GM21717 (cell line): ENCODE data around the gene PSME3IP1.
A peak's percentile ranks its signal among the peaks of the same experiment; 100 is the strongest.
"Not testable (repeated sequence)": the region's sequence is repeated elsewhere in the genome, so short reads cannot be mapped to it uniquely, and the experiment has no call there.

ENCODE experiments used
- ATAC-seq: cut with Tn5 transposase; IDR thresholded peaks from one replicate; pipeline ENCODE4 v1.9.1; 2021; ENCODE audit warnings: mild to moderate bottlenecking, moderate library complexity; ENCODE audit not compliant: unreplicated experiment

The PSME3IP1 gene

DNA sequence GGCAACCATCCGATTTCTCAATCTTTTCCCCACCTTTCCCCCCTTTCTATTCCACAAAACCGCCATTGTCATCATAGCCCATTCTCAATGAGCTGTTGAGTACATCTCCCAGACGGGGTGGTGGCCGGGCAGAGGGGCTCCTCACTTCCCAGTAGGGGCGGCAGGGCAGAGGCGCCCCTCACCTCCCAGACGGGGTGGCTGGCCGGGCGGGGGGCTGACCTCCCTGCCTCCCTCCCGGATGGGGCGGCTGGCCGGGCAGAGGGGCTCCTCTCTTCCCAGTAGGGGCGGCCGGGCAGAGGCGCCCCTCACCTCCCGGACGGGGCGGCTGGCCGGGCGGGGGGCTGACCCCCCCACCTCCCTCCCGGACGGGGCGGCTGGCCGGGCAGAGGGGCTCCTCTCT lies 14.5 kb upstream of the PSME3IP1 start:
- not testable (repeated sequence) for ATAC-seq

DNA sequence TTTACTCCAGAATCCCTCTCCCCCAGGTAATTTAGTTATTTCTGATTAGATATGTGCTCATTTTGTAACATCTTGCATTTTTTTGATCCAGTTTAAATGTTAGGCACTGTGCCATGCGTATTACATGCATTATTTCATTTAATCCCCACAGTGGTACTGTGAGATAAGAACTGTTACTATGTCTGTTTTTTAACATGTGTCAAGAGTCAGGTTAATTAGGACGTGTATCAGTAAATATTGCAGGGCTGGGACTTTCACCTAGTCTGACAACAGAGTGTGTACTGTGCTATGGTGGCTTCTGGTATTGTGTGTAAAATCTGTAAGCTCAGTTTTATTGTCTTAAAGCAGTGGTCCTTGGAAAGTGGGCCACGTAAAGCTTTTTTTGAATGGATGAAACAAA lies 10.9 kb upstream of the PSME3IP1 start:
- no peak for ATAC-seq

DNA sequence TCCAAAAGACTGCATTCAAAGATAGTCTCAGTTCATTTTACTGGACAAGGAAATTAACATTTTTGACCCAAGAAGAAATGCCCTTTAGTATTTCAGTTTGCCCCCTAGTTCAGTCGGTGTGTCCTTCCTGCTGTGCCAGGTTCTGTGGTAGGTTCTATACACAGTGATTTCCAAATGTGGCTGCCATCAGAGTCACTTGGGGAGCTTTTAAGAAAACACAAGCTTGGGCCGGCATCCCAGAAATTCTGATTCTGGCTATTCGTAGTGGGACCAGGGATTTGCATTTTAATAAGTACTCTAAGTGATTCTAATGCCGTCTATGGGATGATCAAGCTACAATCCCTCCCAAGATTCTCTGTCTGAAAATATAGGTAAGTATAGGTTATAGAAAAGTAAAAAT lies 10.4 kb upstream of the PSME3IP1 start:
- no peak for ATAC-seq

DNA sequence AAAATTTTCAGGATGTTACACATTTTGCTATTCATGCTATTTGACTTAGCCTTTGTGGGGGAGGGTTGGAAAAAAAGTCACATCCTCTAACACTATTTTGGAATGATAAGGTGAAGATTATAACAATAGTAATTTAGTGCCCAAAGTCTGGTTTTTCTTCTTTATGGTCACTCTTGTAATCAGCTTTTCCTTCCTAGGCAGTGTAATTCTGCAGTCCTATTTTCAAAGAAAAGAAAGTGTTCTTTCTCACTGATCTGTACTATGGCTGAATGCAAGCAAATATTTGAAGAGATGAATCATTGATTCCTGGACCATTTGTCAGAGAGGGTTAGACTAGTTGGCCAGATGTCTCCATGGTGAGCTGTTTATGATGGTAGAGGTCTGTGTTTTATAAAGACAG lies 8.7 kb upstream of the PSME3IP1 start:
- no peak for ATAC-seq

DNA sequence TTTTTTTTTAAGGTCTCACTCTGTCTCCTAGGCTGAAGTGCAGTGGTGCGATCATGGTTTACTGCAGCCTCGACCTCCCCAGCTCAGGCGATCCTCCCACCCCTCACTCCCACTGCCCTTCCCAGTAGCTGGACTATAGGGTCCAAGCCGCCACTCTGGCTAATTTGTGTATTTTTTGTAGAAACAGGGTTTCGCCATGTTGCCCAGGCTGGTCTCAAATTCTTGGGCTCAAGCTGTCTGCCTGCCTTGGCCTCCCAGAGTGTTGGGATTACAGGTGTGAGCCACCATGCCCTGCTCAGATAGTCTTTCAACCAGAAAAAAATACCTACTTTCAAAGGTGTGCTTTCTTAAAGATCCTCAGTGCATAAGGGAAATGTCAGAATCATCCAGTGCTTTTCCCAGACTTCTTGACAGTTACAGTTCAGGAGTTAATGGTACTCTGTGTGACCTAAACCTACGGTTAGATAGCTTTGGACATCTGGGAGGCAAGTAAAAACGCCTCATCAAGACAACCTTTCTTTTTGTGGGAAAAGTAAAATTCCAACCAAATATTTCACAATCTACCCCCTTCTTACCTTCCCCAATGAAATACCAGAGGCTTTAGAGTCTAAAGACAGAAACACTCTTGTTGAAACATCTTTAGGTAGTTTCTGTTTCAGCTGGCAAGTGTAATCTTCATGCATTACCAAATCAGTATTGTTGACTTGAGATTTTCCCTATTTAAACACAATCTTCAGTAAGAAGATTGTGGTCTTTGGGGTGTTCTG lies 7.1 kb upstream of the PSME3IP1 start:
- ATAC-seq, result no peak

DNA sequence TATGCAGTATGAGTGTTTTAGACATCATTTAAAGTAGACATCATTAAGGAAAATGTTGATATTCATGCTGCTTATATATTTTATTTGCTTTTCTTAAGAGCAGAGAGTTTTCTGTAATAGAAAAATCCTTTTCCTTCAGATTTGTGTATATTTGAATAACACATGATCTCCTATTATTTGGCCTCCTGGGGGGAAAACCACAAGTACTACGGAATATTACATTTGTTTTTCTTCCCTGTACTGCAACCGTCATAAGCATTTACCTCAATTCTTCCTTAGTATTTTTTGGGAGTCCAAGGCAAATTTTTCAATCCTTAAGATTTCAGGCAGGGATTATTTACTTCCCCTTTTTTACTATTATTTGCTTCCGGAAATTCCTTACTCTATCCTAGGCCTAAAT lies 6.3 kb upstream of the PSME3IP1 start:
- no peak for ATAC-seq

DNA sequence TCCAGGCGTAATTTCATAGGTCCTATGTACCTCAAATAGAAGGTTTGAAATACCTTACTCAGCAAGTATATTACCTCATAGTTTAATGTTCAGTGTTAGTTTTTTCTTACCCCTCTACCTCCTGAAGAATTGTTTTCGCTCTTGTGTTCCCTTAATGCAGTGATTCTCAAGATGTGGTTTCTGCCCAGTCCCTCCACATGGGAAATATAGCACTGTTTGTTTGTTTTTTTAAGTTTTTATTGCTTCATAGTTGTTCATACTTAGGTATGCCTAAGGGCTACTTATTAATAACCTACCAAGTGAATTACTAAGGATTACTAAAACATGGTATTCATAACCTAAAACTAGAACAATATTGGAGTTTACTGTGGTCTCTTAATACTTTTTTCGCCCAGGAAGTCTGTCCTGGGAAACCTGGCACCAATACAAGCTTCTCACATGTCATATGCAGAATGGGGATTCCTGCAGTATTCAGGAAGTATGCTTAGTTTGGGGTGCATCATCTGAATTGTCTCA lies 5.3 kb upstream of the PSME3IP1 start:
- no peak for ATAC-seq

DNA sequence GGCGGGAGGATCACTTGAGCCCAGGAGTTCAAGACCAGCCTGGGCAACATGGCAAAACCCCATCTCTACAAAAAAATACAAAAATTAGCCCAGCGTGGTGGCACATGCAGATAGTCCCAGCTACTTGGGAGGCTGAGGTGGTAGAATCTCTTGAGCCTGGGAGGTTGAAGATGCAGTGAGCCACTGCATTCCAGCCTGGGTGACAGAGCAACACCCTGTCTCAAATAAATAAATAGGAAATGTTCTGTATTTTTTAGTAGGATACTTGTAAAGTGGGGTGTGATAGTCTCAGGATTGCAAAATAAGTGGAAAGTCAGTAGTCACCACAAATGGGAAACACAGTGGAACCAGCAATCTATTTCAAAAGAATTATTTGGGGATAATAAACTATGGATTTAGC lies 4.3 kb upstream of the PSME3IP1 start:
- no peak for ATAC-seq

DNA sequence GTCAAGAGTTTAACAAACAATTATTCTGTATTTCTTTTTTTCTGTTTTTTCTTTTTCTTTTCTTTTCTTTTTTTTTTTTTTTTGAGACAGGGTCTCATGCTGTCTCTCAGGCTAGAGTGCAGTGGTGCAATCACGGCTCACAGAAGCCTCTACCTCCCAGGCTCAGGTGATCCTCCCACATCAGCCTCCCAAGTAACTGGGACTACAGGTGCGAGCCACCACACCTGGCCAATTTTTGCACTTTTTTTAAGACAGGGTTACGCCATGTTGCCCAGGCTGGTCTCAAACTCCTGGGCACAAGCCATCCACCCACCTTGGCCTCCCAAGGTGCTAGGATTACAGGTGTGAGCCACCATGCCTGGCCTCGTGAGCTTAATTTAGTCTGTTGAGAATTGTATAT lies 3.7 kb upstream of the PSME3IP1 start:
- ATAC-seq, result not testable (repeated sequence)

DNA sequence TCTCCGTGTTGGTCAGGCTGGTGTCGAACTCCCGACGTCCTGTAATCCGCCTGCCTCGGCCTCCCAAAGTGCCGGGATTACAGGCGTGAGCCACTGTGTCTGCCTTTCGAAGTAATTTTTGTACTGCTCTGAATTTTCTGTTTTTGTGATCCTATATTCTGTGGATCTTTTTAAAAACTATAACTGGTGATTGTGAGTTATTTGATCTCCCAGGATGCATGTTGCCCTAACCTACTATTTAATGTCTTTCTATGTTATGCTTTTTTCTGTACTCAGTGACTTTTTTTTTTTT lies 2.8 kb upstream of the PSME3IP1 start:
- ATAC-seq, result no peak

DNA sequence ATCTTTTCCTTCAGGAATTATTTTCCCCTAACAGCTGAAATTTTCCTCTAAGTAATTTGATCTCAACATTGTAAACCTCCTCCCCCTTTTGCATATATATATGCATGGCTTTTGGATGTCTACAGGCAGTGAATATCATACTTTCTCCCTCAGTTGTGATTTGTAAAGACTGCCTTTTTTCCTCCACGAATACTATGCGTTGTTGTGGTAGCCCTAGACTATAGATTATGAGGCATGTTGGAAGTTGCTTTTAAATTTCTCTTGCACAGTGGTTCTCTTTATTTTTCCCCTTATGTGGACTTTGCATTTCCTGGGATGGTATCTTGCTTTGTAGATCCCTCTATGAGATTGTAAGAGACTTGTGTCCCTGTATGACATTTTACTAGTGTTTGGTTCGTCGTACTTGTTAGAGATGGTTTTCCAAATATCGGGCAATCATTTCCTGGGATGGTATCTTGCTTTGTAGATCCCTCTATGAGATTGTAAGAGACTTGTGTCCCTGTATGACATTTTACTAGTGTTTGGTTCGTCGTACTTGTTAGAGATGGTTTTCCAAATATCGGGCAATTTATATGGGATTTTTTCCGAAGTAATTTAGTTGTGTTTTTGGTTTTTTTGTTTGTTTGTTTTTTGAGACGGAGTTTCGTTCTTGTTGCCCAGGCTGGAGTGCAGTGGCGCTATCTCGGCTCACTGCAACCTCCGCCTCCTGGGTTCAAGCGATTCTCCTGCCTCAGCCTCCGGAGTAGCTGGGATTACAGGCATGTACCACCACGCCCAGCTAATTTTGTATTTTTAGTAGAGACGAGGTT lies 2.3 kb upstream of the PSME3IP1 start:
- ATAC-seq, result not testable (repeated sequence)

DNA sequence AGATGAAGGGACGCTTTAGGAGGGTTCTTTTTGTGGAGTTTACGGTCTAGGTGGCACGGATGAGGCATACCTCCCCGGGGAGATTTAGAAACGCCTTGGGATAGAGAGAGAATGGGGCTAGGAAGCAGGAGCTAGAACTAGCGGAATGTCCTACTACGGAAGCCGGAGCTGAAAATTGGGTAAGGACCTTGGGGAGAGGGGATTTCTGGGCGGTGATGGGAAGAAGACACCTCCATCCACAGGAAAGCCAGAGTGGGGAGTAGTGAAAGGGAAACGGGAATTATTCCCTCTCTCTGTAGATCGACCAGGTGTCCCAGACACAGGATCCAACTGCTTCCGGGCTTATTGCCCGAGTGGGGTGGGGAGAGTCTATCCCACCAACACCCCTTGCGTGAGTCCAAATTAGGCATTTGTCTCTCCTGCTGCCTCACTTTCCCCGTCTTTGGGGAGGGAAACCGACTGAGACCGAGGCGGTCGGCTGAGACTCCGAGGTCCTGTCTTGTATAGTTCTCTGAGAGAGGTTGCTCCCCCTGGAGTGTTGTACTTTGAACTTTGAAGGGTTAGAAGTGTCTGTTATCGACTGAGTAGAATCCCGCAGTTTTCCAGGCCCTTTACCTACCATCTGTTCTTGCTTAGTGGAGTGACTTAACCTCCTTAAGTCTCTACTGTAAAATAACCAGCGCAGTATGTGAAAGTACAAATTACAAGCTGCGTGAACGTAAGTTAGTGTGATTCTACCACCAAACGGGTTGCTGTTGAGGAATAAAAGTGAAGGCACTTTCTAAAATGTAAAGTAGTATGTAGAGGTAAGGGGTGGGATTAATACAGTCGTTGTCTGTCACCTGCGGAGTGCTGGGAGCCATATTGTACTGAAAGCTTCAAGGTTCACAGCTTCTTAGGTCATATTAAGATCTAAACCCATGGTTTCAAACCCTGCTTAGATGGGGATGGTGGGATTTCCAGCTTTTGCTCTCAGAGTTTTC lies 1.3 kb upstream of the PSME3IP1 start:
- ATAC-seq, result peak; percentile 5

DNA sequence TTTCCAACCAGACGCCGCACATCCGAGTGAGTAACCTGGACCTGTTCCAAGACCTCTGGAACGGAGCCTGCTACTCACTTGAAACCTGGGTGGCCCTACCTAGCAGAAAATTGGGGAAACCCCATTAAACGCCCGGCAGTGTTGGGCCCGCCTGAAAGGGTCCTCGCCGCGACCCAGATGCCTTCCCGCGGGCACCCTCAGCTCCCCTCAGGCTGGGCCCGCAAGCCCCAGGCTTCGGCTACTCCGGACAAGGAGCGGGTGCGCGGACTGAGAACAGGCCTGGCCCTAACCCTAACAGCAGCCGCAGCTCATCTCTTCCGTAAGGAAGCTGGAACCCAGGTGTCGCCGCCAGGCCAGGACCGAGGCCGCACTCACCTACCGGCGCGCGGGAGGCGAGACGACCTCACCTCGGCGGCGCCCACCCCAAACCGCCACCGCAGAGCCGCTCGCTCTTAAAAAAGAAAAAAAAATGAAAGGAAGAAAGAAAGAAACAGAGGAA lies 344 bp downstream of the PSME3IP1 start:
- ATAC-seq, result peak; percentile 29

DNA sequence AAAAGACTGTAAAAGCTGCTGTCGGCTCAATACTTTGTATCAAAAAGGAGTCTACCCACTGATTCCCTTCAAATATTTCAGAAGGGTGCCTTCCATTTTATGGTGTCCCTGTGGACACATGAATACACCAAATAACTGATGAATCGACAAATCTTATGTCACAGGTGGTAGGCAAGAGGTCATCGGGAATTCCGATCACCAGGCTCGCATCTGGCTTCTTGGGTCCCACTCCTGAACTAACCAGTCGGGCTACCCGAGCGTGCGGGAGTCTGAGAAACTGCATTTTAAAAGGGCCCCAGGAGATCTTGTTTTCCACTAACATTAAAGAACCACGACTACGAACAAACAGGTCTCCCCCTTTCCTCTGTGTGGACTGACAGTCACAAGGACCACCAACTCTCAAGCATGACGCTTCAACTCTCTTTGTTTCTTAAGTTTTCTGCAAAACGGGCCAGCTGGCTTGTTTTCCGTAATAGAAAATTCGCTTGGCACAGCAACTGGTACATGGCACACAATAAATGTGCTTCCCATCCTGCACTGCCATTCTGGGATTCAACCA lies 873 bp downstream of the PSME3IP1 start:
- no peak for ATAC-seq

DNA sequence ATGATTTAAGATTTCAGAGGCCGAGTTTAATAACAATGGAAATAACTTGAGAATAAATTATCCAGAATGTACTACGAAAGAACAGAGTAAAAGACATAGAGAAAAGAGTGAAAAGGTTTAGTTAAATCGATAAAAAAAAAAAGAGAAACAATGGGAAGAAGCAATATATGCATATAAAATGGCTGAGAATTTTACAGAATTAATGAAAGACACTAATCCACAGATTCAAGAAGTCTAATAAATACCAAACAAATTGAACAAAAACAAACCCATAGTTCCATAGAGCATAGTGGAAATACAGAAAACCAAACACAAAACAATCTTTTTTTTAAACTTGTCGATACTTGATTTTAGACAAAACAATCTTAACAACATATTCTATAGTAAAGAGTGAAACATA lies 1.7 kb downstream of the PSME3IP1 start:
- ATAC-seq, result no peak

DNA sequence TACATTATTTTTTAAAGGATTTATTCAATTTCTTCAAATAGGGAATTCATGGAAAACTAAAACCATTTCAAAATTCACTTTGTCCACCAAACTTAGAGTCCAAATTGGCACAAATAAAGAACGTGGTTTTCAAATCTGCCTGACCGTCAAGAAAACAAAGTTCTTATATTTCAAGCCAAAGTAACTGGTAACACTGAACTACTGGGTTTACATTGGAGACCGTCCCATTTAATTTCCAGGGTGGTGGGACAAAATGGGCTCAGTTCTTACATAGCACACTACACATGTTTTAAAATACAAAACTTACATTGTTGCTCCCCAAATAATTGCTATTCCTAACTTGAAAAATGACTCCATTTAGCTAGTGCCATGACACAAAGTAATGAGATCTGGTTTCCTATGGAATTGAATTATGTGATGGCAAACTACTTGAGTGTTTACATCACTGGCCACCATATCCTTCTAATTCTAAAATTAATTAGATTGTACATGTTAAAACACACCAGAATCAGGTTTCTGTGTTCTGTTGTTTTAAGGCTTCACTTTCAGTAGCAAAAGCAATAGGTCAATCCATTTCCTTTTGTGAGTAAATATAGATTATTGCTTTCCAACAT lies 6.5 kb downstream of the PSME3IP1 start:
- no peak for ATAC-seq

DNA sequence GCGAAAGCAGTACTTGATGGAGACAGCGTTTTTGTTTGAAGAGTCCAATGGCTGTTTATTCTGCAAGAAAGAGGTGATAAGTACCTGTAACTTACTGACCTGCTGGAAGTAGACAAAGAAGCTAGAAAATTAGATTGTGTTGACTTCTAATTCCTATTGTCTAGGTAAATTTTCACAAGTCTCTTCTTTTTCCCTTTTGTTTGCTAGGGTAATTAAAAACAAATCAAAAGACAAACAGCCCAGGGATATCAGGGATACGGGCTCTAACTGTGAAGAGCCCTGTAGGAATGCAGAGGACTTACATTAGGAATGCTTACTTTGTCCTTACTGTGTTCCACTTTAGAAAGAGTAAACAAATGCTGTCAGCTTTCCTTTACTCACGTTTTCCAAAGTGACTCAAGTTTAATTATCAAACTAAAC lies 7.0 kb downstream of the PSME3IP1 start:
- no peak for ATAC-seq

DNA sequence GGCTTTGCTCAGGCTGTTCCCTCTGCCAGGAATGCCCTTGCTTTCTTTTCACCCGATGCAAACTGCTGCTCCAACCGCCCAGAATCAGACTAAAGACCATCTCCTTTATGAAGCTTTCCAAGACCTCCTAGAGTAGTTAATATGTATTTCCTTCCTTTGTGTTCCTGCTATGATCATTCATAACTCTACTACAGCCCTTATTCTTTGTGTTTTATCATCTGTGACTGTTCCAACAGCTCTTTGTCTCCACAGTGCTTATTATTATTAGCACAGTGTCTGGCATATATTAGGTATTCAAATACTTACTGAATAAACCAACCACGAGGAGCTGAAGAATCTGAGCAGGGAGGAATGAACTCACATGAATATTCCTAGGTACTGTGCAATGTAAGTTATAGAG lies 7.6 kb downstream of the PSME3IP1 start:
- ATAC-seq, result no peak

DNA sequence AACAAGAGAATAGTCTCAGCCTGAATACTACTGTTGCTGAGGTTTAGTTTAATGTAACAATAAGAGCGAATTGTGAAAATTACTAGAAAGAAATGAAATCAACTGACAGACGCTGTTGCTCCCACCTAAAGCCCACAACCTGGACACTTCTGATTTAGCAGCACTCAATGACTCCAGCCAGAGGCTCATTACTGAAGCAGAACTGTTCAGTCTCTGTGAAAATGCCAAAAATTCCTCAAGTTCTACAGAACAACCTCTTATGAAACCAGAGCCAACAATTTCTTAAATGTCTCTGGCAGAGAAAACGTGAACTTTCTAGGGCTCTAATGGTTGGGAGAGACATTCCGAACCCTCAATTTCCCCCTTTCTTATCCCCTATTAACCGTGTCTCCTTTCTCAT lies 9.9 kb downstream of the PSME3IP1 start:
- ATAC-seq, result no peak

DNA sequence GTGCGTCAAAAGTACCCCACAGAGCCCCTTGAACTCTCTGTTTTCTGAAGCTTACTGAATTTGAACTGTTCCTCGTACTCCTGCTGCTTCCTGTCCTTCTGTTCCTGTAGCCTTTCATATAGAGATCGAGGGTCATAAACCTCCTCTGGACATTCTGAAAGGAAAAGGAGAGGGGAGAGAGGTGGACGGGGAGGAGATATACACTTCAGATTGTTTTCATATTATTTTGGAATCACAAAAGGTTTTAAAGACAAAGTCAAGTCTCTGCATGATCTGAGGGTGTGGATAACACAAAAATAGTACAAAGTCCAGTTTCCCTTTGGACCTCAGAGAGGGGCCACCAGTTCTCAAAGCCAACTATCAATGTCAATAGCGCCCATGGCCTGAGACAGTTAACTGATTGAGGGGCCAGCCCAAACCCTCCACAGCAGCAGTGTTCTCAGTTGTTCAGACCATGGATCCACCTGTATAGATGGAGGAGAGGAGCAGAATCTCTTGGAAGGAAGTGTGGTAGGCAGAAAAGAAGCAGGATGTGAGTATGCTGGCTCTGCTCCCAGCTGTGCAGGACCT lies 13.0 kb downstream of the PSME3IP1 start:
- ATAC-seq, result no peak
